Raji (cell line): Measurements from ENCODE around the gene NPC2.

Experiments
- POLR2A ChIP-seq: IDR thresholded peaks from 2 replicates; pipeline ENCODE4 v1.6.1; 2011; ENCODE audit warnings: low read depth, low read length, control low read depth; ENCODE audit not compliant: insufficient read depth

NPC2 gene

GRCh38 chr14:74524076-74524811 lies 31.1 kb upstream of the NPC2 start:
- TF ChIP-seq POLR2A = no peak

- no peak for TF ChIP-seq POLR2A
These were observed 29.6 kb upstream of the NPC2 start for GRCh38 chr14:74522740-74523139.

DNA sequence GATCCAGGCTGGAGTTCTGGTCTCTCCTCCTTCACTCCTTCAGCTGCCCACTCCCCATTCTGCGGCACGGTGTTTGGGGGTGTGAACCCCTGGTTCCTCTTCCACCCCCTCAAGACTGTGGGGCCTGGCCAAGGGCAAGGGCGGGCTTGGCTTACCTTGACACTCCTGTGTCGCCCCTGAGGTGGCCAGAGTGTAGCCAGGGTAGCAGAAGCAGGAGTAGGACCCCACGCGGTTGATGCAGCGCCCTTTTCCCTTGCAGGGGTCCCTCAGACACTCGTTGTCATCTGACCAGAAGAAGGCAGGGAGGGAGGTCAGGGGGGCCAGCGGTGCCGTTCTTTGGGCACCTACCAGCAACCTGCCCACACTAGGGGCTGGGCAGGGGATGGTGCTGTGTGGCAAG lies 28.7 kb upstream of the NPC2 start:
- no peak for TF ChIP-seq POLR2A

DNA sequence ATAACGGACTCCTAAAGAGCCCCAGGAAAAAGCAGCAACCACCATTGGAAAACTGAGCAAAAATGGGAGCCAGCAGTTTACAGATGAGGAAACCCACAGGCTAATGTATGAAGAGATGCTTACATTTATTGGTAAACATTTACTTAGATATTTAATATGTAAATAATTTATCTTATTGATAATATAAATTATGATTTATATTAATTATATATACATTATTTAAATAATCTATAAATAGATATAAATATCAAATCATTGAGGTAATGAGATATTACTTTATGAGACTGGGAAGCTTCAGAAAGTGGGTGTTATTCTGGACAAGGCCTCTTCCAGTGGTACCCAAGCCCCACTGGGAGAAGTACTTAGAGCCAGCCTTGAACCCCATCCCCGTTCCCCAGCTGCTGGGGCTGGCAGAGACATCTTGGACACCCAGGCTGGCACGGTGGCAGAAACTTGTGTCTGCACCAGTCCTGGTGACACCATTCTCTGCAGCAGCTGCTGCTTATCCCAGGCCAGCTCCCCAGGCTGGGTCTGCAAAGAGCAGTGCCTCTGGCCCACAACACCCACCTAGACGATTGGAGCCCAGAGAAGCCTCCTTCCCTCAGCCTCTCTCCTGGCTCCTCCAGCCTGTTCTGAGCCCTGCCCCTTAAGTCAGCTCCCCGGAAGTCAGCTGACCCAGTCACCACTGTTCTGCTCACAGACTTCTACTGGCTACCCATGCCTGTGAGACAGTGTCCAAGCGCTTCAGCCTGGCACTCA lies 26.4 kb upstream of the NPC2 start:
- TF ChIP-seq POLR2A = no peak

- no peak for TF ChIP-seq POLR2A
These were observed 25.1 kb upstream of the NPC2 start for GRCh38 chr14:74518221-74518620.

DNA sequence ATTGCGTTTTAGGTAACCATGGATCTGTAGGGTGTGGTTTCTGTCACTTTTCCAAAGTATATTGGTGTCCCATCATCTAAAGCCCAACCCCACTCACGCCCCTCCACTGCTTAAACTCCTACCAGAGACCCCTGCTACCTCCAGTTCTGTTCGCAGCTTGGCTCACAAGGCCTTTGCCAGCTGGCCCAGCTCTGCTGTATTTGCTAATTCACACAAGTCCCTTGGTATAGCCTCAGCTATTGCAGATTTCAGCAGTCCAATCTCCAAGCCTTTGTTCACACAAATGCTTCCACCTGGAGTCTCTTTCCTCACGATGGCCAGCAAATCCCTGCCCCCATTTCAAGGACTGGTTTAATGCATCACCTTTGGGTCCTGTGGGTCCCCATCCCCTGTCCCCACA lies 24.6 kb upstream of the NPC2 start:
- TF ChIP-seq POLR2A = no peak

- TF ChIP-seq POLR2A = no peak
These were observed 23.5 kb upstream of the NPC2 start for GRCh38 chr14:74516451-74517160.

GRCh38 chr14:74515891-74516412 lies 22.8 kb upstream of the NPC2 start:
- no peak for TF ChIP-seq POLR2A

DNA sequence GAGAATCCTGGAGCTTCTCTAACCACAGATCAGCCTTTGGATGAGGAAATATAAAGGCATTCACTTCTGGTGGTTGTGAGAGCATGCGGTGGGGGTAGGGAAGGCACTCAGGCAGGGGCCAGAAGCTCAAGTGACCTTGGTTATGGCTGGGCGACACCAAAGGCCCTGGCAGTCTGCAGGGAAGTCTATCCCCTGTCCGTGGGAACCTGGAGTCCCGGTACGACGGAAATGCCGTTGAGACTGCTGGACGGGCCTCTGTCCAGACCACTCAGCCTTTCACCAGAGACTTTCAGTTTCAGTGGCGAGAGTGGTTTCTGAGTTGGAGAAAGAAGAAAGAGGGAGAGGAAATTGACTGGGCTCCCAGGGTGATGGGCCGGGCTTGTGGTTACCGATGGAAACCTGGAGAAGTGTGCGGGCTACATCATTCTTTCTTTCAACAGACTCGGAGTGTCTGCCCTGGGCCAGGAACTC lies 21.4 kb upstream of the NPC2 start:
- no peak for TF ChIP-seq POLR2A

GRCh38 chr14:74511966-74512830 lies 19.1 kb upstream of the NPC2 start:
- no peak for TF ChIP-seq POLR2A

DNA sequence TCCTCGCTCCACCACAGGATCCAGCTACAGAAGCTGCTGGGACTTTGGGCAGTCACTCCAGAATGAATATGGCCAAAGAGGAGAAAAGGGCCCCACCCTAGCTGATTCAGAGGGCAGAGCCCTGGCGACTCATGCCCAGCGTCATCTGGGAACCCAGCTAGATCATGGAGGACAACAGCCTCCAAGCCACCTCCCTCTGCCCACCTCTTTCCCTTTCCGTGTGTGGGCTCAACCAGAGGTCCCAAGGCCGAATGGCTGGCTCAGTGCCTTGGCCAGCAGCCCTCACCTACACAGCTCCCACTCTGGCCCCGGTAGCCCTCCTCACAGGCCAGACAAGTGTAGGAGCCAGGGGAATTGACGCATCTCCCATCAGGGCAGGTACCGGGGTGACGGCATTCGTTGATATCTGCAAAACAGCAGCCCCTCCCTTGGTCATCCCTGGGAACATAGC lies 17.9 kb upstream of the NPC2 start:
- TF ChIP-seq POLR2A = no peak

DNA sequence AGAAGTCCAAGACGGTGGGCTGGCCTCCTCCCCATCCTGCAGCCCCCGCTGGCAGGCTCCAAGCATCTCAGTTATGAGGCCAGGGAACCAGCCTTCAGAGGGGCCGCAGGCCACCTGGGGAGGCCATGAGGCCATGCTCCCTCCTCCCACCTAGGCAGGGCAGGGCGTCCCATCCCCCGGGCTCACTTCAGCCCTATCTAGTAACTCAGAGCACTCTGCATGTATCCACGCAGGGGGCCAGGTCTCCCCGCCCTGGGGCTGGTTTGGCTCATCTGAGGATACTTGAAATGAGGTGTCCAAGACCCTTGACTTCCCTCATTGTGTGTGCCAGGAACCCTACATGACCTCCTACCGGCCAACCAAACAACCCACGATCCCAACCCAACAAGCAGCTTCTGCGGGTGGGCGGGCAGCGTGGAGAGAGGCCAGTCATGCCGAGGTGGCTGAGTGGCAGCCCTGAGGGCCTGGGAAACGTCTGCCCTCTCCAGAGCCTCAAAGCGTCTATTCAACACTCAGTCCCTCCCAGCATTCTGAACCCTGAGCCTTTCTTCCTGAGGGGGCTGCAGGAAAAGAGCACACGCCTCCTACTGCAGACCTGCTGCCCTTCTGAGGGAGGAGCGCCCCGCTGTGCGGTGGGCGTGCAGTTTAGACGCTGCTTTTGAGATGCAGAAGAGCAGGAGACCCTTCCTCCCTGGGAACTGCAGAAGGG lies 17.3 kb upstream of the NPC2 start:
- no peak for TF ChIP-seq POLR2A

DNA sequence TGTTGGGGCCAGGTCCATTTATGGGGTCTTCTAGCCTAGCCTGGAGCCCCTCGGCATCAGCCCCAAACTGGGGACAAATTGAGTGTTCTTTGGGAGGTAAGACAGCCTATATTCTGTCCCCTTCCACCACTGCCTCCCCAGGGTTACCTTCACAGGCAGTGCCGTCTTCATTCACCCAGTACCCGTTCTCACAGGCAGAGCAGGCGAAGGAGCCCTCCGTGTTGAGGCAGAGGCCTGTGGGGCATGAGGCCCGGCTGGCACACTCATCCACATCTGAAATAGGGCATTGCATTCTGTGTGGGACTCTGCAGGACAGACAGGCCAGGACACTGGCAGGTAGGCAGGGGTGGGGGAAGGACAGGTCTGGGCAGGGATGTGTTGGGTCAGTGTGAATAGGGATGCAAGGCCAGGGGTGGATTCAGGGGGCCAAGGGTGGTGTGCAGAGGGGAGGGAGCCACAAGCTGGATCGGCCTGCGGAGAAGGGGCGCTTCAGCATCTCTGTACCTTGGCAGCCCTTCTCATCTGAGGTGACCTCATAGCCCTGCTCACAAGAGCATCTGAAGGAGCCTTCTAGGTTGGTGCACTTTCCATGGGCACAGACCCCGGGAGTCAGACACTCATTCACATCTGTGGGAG lies 16.6 kb upstream of the NPC2 start:
- no peak for TF ChIP-seq POLR2A
